ENCODE data around the gene SIRT4. TPM values are rescaled to one million over a fixed set of nuclear protein-coding genes. Genes with fewer than 3 reads are reported as not detected.

Gene SIRT4
- total and polyA plus RNA-seq, 2 of the 4 experiments (the other 2 are of a cell fraction): 0.87 to 2.0 TPM

GRCh38 chr12:120321382-120322202 lies 19.5 kb downstream of the SIRT4 start (continued):
- TF ChIP-seq RAD21 (IDR thresholded peaks at IDR 0.05; ENCODE audit: low read length) (no peak), MAZ (IDR thresholded peaks at IDR 0.05; ENCODE audit: borderline replicate concordance, low read depth, low read length) (no peak), USF2 (IDR thresholded peaks at IDR 0.05; ENCODE audit: low read depth, low read length) (no peak), CEBPB (IDR thresholded peaks at IDR 0.05; ENCODE audit: low read depth, low read length) (no peak)

GRCh38 chr12:120323772-120324171 lies 21.7 kb downstream of the SIRT4 start:
- no peaks in the 10 kb centered on the region for H3K36me3 ChIP-seq (ENCODE audit: control insufficient read depth, insufficient read depth, low read length)
- WGBS, 2 experiments (ENCODE audit: extremely low coverage in 2 of 2, insufficient read length in 1 of 2): no CpG with 5 or more reads among the region's 2 CpGs
- in situ Hi-C loops (cut with MboI; ENCODE audit: low sequenced_read_pairs) (no loop called here), dilution Hi-C loops (cut with HindIII; ENCODE audit: low sequenced_read_pairs, unreplicated experiment) (no loop called here), intact Hi-C loops (cut with micrococcal nuclease) (no loop called here)
- ChIA-PET POLR2A (ENCODE audit: unreplicated experiment) (interaction anchor here (0.6 kb wide), 1 partner anchor 130 kb away, joined by 4 read pairs; no protein-coding TSS in a partner anchor), CTCF (interaction anchor here (1.0 kb wide), 1 partner anchor 325 kb away, joined by 3 read pairs; no protein-coding TSS in a partner anchor)
- no peak overlapping the region for H3K23ac ChIP-seq (ENCODE audit: low read depth, low read length)
- no peak overlapping the region for H3K27ac ChIP-seq (ENCODE audit: insufficient read depth, low read length)
- no peak overlapping the region for H2BK120ac ChIP-seq (ENCODE audit: low read depth, low read length)
- H4K91ac ChIP-seq (ENCODE audit: insufficient read depth, low read depth, low read length): no peak overlapping the region
- no peak overlapping the region for H2AK9ac ChIP-seq (replicated peaks; ENCODE audit: low read depth, low read length, poor library complexity)
- H3K4me2 ChIP-seq (ENCODE audit: low read depth, low read length): no peak overlapping the region
- H3K79me1 ChIP-seq (ENCODE audit: low read depth in 1 of 2, low read length in 2 of 2): no peaks in the 10 kb centered on the region
- no peak overlapping the region for H3K18ac ChIP-seq (ENCODE audit: low read depth, low read length)
- no peak overlapping the region for H3K4me3 ChIP-seq (ENCODE audit: insufficient read depth, low read depth, low read length)
- H2BK15ac ChIP-seq (ENCODE audit: low read depth, low read length): no peak overlapping the region
- no peak overlapping the region for H3K9ac ChIP-seq (ENCODE audit: low read depth, low read length)
- no peak overlapping the region for H2AK5ac ChIP-seq (ENCODE audit: low read depth, low read length)
- no peaks in the 10 kb centered on the region for H3K9me1 ChIP-seq (ENCODE audit: insufficient read depth, low read length)
- H4K20me1 ChIP-seq (ENCODE audit: insufficient read depth, low read length): no peaks in the 10 kb centered on the region
- DNase-seq (no peak), ATAC-seq (ENCODE audit: low read depth) (no peak)
- no peaks in the 10 kb centered on the region for H3K4me1 ChIP-seq (ENCODE audit: control insufficient read depth, insufficient read depth, low read length)
- no peak overlapping the region for H2BK20ac ChIP-seq (ENCODE audit: low read depth, low read length)
- no peak overlapping the region for H2BK5ac ChIP-seq (ENCODE audit: low read depth, low read length, poor library complexity, severe bottlenecking)
- no TSS peak for BruUV-seq (replicated peaks)
- H2AFZ ChIP-seq (replicated peaks; ENCODE audit: low read length, poor library complexity): no peak overlapping the region
- H3K27me3 ChIP-seq (ENCODE audit: control insufficient read depth, insufficient read depth, low read length): peaks cover 23% of the 10 kb centered on the region
- no peak overlapping the region for H3K14ac ChIP-seq (replicated peaks; ENCODE audit: low read depth, low read length)
- H4K5ac ChIP-seq (ENCODE audit: low read depth, low read length): no peak overlapping the region
- no peak overlapping the region for H4K8ac ChIP-seq (ENCODE audit: low read depth in 2 of 2, low read length in 2 of 2)
- H3K4ac ChIP-seq (ENCODE audit: low read depth, low read length): no peak overlapping the region
- no peak overlapping the region for H3K56ac ChIP-seq (ENCODE audit: extremely low read depth, insufficient read depth, low read length)
- H3K9me3 ChIP-seq (ENCODE audit: control insufficient read depth, insufficient read depth, low read length): no peaks in the 10 kb centered on the region
- TF ChIP-seq FOS (IDR thresholded peaks at IDR 0.05; ENCODE audit: low read depth, low read length) (no peak), POLR2A (IDR thresholded peaks at IDR 0.05; ENCODE audit: low read depth, low read length) (no peak), USF2 (IDR thresholded peaks at IDR 0.05; ENCODE audit: low read depth, low read length) (no peak), NFE2L2 (IDR thresholded peaks at IDR 0.05; ENCODE audit: low read depth, low read length) (no peak), RFX5 (IDR thresholded peaks at IDR 0.05; ENCODE audit: low read depth, low read length) (no peak), MAFK (IDR thresholded peaks at IDR 0.05; ENCODE audit: low read depth, low read length) (no peak), CHD1 (IDR thresholded peaks at IDR 0.05; ENCODE audit: low read depth, low read length) (no peak), SMC3 (IDR thresholded peaks at IDR 0.05; ENCODE audit: low read depth, low read length) (no peak), RCOR1 (IDR thresholded peaks at IDR 0.05; ENCODE audit: insufficient replicate concordance, low read length) (no peak), ELK1 (IDR thresholded peaks at IDR 0.05; ENCODE audit: borderline replicate concordance, low read depth, low read length) (no peak), MAZ (IDR thresholded peaks at IDR 0.05; ENCODE audit: borderline replicate concordance, low read depth, low read length) (no peak), BHLHE40 (IDR thresholded peaks at IDR 0.05; ENCODE audit: low read depth, low read length) (no peak), RAD21 (IDR thresholded peaks at IDR 0.05; ENCODE audit: low read length) (no peak)
